Activated CD8-positive, alpha-beta memory T cell treated with anti-CD3 and anti-CD28 coated beads, Interleukin-2, amount 50 U/mL, for 24 hours (primary cell): ENCODE data around the gene FOXRED2.

Source experiments
- DNase-seq: peaks from one replicate; pipeline ENCODE4 v3.0.0-alpha.2; 2020; ENCODE audit errors: extremely low read depth

FOXRED2 gene

DNA sequence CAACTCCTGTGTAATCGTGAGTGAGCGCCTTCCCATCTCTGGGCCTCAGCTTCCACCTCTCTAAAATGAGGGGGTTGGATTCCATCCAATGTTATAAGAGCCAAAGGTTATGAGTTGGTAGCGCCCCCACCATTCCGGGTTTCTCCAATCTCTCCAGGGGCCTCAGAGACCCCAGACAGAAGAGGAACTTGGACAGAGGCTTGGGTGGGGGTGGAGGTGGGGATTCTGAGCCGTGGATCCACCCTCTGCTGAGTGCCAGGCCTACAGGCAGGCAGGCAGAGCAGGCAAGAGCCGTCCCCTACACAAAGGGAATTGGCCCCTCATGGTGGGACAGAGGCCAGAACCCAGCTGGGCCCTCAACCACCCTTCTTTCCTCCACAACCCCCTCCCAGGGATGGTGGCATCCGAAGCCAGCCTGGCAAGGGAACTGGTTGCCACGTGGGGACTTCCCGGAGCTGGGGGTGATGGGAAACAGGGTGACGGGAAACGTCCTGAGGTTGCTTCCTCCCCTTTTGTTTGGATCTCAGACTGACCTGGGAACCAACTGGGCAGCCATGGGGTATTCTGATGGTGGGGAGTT is 57.2 kb downstream of the FOXRED2 start:
- DNase-seq: no peak

DNA sequence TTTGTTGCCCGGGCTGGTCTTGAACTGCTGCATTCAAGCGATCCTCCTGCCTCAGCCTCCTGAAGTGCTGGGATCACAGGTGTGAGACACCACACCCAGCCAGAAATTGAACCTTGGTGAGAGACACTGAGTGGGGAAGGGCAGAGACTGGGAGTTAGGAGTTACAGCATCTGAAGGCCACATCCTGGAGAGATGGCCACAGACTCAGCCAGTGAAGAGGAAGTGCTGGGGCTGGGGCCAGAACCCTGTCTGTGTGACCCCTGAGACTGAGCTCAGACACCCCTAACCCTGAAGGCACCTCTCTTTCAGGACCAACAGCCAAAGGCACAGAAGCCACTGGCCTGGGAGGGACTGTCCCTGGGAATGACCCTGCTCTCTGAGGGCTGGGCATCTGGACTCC is 59.2 kb downstream of the FOXRED2 start:
- no peak for DNase-seq

DNA sequence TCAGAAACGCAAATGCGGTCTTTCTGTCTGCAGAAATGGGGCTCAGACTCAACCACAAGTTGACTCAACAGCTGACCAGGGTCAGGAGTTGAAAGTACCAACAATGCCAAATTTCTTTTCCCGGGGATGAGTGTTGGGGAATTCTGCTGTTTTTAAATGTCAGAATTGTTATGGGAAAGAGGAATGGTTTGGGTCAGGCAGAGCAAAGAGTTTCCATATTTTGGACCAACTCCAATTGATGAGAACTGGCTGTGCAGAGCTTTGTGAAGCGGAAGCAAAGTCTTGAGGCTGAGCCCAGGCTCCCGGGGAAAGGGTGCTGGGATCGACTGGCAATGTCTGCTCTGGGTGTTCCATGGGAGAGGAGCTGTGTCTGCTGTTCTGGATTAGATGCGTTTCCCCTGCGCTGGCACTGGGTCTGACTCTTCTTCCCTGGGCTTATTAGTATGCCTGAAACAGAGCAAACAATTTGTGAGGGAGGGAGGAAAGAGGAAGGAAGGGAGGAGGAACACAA is 61.6 kb downstream of the FOXRED2 start:
- no peak for DNase-seq

DNA sequence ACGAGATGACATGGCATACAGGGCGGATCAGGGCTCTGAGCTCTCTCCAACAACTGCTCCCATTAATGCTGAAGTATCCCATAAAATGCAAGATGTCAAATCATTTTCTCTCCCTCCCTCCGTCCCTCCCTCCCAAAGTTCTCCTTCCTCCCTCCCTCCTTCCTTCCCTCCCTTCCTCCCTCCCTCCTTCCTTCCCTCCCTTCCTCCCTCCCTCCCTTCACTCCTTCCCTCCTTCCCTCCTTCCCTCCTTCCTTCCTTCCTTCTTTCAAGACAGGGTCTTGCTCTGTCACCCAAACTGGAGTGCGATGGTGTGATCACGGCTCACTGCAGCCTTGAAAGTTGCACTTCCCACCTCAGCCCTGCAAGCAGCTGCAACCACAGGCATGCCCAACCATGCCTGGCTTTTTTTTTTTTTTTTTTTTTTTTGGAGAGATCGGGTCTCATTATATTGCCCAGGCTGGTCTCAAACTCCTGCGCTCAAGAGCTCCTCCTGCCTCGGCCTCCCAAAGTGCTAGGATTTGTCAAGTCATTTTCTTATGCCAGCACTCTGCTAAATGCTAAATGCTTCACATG is 63.6 kb downstream of the FOXRED2 start:
- DNase-seq: no peak

DNA sequence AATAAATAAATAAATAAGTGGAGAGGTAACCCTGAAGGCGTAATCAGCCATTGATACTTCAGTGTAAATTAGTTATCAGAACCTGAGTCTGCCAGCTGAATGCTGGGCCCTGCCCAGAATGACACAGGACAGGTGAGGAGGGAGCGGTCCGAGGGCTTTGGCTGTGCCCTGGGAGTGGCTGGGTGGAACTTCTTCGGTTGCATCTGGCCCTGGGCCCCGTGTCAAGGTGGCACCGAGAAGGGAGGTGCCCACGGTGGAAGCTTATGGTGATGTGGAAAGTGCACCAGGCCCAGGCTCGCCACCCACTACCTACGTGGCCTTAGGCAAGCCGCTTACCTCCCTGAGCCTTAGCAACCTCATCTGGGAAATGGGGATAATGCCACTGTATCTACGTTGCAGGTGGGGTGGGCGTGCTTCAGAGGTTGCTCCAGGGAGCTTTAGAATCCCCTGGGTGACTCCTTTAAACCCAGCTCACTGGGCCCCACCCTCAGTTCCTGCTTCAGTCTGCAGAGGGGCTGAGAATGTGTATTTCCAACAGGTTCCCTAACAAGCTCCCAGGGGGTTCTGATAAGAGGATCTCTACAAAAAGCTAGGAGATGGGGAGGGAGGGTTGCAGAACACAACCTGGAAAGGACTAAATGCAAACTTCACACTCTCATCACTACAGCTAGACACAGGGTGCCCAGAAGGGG is 64.2 kb downstream of the FOXRED2 start:
- DNase-seq: no peak

DNA sequence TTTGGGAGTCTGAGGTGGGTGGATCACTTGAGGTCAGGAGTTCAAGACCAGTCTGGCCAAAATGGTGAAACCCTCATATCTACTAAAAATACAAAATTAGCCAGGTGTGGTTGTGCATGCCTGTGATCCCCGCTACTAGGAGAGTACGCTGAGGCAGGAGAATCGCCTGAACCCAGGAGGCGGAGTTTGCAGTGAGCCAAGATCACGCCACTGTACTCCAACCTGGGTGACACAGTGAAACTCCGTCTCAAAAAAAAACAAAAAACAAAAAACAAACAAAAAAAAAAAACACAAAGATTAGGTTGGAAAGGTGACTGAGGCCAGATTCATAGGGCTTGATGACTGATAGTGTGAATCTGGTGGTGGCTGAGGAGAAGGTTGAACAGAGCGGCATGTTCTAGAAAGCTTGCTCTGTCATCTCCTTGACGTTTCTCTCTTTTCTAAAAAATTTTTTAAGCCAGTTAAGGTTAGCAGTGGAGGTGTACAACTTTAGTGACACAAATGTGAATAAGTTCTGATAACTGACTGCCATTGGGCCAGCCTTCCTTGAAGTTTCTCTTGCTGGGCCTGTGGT is 66.3 kb downstream of the FOXRED2 start:
- no peak for DNase-seq

DNA sequence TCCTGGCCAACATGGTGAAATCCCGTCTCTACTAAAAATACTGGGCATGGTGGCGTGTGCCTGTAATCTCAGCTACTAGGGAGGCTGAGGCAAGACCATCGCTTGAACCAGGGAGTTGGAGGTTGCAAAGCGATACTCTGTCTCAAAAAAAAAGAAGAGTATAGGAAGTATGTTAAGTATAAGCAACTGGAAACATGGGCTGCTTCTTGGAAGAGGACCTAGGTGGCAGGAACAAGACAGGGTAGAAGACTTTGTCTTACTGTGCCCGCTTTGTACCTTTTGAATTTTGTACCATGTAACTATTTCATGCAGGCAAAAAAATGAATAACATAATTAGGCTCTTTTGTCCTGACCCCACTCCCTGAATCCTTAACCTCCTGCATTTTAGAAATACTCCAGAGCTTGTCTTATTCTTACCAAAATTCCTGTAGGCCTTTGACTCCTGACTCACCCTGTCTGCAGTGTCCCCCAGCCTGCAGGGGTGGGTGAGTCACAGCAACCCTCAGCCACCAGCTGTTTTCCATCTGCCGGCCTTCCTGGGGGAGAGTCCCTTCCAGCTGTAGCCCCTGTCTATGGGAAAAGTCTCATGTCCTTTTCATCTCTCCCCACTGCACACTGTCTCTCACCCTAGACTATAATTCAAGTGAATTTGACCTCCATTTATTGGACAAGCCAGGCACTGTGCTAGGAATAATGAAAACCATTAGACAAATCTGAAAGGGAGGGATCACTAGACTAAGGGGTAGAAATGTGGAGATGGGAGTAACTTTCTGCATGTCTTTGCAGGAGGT is 67.2 kb downstream of the FOXRED2 start:
- DNase-seq: no peak
